ENCODE results near the gene TAAR1. TPM values are rescaled to one million over a fixed set of nuclear protein-coding genes. Genes with fewer than 3 reads are reported as not detected.

The TAAR1 gene
- total and polyA plus RNA-seq, 9 donors: 0.28 TPM; not detected in 8

DNA sequence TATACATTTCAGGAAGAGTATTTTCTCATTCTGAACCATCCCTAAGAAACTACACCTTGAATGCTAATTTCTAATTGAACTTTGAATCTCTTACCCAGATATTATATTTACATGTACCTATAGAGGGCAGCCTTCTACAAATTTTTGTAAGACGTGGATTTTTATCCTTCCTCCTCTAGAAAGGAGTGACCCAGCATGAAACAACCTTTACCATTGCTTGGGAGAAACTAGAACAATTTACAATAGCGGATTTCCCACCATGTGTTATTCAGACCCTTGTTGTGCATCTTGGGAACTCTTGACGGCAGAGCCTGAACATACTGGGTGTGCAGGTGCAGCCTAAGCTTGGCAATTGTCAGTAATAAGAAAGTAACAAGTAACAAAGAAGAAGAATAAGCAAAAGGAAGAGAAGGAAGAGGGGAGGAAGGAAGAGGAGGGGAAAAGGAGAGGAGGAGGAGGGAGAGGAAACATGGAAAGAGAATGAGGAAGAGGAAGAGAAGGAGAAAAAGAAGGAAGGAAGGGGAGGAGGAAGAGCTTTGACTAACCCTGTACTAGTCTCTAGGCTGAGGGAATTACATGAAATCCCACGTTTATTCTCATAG, 10.8 kb upstream of the TAAR1 start:
- WGBS, 3 donors: 3 to 7% (median 6%) methylated on average over 4 of the region's 4 CpGs
- intact Hi-C loops (cut with DNase I): no loop called here
- Histone ChIP-seq H3K4me3 (no peak overlapping the region), H3K27me3 (no peaks in the 10 kb centered on the region), H3K9me3 (no peaks in the 10 kb centered on the region), H3K4me1 (ENCODE audit: insufficient read depth) (no peaks in the 10 kb centered on the region), H3K36me3 (no peaks in the 10 kb centered on the region), H3K27ac (no peak overlapping the region)
- no peak for DNase-seq
- TF ChIP-seq, protein P1, sequence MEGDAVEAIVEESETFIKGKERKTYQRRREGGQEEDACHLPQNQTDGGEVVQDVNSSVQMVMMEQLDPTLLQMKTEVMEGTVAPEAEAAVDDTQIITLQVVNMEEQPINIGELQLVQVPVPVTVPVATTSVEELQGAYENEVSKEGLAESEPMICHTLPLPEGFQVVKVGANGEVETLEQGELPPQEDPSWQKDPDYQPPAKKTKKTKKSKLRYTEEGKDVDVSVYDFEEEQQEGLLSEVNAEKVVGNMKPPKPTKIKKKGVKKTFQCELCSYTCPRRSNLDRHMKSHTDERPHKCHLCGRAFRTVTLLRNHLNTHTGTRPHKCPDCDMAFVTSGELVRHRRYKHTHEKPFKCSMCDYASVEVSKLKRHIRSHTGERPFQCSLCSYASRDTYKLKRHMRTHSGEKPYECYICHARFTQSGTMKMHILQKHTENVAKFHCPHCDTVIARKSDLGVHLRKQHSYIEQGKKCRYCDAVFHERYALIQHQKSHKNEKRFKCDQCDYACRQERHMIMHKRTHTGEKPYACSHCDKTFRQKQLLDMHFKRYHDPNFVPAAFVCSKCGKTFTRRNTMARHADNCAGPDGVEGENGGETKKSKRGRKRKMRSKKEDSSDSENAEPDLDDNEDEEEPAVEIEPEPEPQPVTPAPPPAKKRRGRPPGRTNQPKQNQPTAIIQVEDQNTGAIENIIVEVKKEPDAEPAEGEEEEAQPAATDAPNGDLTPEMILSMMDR (IDR thresholded peaks at IDR 0.05): no peak
- TF ChIP-seq EP300 (IDR thresholded peaks at IDR 0.05) (no peak), POLR2A (IDR thresholded peaks at IDR 0.05) (no peak)

DNA sequence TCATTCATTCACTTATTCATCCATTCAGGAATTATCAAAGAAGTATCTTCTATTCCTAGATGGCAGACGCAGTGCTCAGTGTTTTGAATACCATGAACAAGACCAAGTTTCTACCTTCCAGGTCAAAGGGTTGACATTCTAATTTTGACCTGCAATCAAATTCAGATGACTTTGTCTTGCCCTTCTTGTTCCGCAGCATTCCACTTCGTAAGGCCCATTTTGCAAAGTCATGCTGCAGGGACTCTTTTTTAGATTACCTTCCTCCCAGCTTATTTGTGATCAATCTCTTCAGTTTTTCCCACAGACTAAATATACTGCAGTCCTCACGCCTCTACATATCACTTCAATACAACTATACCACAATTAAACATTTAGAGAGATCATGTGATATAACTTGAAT, 7.1 kb upstream of the TAAR1 start:
- TF ChIP-seq EP300 (IDR thresholded peaks at IDR 0.05) (no peak), POLR2A (IDR thresholded peaks at IDR 0.05) (no peak)
- TF ChIP-seq, protein P1 (IDR thresholded peaks at IDR 0.05): no peak
- H3K9me3 ChIP-seq: no peaks in the 10 kb centered on the region
- 89 to 93% (median 91%) methylated on average over 4 of the region's 4 CpGs for WGBS, 3 donors
- intact Hi-C loops (cut with DNase I): no loop called here
- H3K27me3 ChIP-seq: no peaks in the 10 kb centered on the region
- H3K4me3 ChIP-seq: no peak overlapping the region
- no peak overlapping the region for H3K27ac ChIP-seq
- DNase-seq: no peak
- no peaks in the 10 kb centered on the region for H3K4me1 ChIP-seq (ENCODE audit: insufficient read depth)
- no peaks in the 10 kb centered on the region for H3K36me3 ChIP-seq

DNA sequence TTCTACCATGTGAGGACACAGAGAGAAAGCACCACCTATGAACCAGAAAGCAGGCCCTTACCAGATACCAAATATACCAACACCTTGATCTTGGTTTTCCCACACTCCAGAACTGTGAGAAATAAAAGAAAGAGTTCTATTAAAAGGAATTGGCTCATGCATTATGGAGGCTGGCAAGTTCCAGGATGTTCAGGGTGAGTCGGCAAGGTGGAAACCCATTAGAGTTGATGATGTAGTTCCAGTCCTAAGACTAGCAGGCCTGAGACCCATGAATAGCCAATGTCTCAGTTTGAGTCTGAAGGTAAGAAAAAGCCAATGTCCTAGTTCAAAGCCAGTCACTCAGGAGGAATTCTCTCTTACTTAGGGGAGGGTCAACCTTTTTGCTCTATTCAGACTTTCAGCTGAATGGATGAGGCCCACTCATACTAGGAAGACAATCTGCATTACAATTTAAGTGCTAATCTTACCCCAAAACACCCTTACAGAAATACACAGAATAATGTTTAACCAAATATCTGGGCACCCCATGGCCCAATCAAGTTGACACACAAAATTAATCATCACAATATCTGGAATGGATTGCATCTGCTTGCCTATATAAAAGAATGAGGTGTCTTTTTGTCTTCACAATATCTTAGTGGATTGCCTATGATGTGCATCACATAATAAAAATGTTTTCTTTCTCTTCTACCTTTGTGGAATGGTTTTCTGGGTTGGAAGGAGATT, 5.5 kb upstream of the TAAR1 start:
- 93 to 100% (median 96%) methylated on average over 1 of the region's 1 CpG for WGBS, 3 donors
- intact Hi-C loops (cut with DNase I): no loop called here
- TF ChIP-seq, protein P1 (IDR thresholded peaks at IDR 0.05): no peak
- TF ChIP-seq POLR2A (IDR thresholded peaks at IDR 0.05) (no peak), EP300 (IDR thresholded peaks at IDR 0.05) (no peak)
- Histone ChIP-seq H3K9me3 (no peaks in the 10 kb centered on the region), H3K27me3 (no peaks in the 10 kb centered on the region), H3K27ac (no peak overlapping the region), H3K4me1 (ENCODE audit: insufficient read depth) (no peaks in the 10 kb centered on the region), H3K4me3 (no peak overlapping the region), H3K36me3 (no peaks in the 10 kb centered on the region)
- no peak for DNase-seq

DNA sequence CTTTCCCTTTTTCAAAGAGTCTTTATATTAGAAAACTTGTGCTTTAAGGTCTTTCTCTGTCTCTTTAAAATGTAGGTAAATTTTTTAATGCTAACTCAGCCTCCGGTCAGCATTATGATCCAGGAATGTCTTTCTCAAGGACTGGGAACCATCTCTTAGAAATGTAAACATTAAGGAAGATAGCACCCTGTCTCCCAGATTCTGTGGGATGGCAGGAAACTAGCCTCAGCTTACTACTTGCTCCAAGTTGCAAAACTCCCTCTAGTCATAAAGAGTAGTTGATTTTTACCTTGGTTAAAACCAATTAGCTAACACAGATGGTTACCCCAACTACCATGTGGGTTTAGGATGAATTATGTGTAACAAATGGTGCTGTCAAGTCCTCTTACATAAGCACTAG, 4.7 kb upstream of the TAAR1 start:
- intact Hi-C loops (cut with DNase I): no loop called here
- 14 to 24% (median 18%) methylated on average over 1 of the region's 1 CpG for WGBS, 3 donors

More for the DNA sequence above, 4.7 kb upstream of the TAAR1 start:
- no peak overlapping the region for H3K27ac ChIP-seq
- no peaks in the 10 kb centered on the region for H3K4me1 ChIP-seq (ENCODE audit: insufficient read depth)
- no peak for DNase-seq
- no peaks in the 10 kb centered on the region for H3K27me3 ChIP-seq
- H3K36me3 ChIP-seq: no peaks in the 10 kb centered on the region
- H3K9me3 ChIP-seq: no peaks in the 10 kb centered on the region
- H3K4me3 ChIP-seq: no peak overlapping the region
- TF ChIP-seq POLR2A (IDR thresholded peaks at IDR 0.05) (no peak), EP300 (IDR thresholded peaks at IDR 0.05) (no peak)
- TF ChIP-seq, protein P1 (IDR thresholded peaks at IDR 0.05): no peak
